NCI-H1092 (cell line): ENCODE data around the gene ARSK.

Experiments
- DNase-seq: peaks from one replicate; lab custom pipeline; 2025; lab: John Stamatoyannopoulos, UW

Gene ARSK, protein sequence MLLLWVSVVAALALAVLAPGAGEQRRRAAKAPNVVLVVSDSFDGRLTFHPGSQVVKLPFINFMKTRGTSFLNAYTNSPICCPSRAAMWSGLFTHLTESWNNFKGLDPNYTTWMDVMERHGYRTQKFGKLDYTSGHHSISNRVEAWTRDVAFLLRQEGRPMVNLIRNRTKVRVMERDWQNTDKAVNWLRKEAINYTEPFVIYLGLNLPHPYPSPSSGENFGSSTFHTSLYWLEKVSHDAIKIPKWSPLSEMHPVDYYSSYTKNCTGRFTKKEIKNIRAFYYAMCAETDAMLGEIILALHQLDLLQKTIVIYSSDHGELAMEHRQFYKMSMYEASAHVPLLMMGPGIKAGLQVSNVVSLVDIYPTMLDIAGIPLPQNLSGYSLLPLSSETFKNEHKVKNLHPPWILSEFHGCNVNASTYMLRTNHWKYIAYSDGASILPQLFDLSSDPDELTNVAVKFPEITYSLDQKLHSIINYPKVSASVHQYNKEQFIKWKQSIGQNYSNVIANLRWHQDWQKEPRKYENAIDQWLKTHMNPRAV

DNA sequence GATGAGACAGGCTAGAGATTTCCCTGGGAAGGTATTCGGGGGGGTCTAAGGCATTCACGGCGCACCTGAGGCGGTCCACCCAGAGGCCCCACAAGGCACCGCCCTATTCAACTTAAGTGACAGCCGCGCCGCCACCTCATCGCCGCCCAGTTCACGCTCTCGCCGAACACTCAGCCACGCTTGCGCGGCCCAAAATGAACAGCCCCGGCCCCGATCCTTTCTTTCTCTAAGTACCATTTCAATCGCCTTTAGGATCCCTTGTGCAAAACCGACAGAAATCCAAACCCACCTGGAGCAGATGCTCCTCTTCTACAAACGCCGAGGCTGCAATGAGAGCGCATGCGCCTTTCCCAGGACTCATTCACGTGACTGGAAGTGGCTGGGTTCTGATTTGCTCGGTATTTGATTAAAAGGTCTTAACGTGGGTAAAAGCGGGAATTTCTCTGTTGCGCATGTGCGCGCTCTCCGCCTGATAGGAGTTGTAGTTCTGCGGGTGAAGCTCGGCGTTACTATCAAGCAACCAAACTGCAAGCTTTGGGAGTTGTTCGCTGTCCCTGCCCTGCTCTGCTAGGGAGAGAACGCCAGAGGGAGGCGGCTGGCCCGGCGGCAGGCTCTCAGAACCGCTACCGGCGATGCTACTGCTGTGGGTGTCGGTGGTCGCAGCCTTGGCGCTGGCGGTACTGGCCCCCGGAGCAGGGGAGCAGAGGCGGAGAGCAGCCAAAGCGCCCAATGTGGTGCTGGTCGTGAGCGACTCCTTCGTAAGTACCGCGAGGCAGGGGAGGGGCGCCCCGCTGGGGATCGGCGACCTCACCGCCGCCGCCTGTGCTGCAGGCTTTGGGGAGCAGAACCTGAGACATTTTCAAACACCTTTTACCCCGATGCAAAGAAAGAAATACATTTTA, at the start of gene ARSK, which contains the start of gene SKIC3:
ARSK (plus strand) TSS at position 455 of the 902 bp plus-strand sequence; CDS start at position 633, 178 bp downstream.
SKIC3 (minus strand) TSS at position 331 of the 902 bp plus-strand sequence. CDS start 7,827 bp downstream, outside the sequence.
- DNase-seq, result peak; percentile 90

DNA sequence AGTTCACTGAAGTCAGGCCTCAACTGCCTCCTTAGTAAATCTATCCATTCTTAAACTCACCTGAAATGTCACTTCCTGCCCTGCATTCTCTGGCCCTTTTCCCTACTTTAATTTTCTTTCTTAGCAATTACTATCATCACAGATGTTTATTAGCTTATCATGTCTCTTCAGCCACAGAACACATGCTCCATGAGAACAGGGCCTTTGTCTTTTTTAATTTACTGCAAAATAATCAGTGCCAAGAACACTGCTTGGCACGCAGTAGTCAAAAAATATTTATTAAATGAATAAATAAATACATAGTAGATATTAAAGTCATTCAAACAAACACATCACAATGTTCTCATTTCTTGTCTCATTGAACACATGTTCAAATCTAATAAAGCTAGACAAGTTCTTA, 46.4 kb upstream of the ARSK start:
- DNase-seq, result no peak

DNA sequence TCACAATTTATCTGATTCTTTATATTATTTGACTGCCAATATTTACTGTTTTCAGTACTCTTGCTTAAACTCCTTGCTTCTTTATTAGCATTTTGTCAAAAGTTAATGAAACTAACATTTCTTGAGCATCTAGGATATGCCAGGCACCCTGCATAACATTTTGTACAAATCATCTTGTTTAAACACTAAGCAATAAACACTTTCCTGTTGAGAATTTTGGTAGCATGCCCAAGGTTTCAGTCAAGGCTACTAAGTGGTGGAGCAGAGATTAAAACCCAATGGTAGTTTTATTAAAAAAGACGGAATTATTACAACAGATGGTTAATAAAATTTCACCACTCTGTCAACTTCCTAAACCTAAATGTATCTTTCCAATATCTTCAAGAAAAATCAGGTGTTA, 43.3 kb upstream of the ARSK start:
- no peak for DNase-seq

DNA sequence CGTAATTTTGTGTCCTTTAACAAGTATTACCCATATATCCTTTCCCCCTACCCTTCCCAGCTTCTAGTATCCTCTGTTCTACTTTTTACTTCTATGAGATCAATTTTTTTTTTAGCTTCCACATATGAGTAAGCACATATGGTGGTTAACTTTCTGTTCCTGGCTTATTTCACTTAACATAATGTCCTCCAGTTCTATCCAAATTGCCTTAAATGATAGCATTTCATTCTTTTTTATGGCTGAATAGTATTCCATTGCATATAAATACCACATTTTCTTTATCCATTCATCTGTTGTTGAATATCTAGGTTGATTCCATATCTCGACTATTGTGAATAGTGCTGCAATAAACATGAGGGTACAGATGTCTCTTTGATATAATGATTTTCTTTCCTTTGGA, 36.5 kb upstream of the ARSK start:
- DNase-seq, result no peak

DNA sequence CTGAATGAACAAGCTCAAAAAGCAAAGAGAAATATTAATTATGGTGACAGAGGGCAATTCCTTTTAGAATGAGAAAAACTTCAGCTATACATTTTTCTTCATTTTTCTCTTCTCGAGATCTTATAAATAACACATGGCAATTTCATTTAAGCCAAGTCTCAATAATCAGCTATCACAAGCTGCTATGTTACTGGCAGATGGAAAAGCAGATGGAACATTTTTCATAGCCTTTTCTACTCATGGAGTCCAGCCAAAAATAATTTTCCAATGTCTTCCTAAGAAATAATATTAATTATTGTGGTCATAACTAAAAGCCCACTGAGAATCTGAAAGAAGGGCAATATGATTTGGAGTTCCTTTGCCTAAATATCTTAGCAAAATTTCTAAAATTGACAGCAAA, 35.8 kb upstream of the ARSK start:
- no peak for DNase-seq

DNA sequence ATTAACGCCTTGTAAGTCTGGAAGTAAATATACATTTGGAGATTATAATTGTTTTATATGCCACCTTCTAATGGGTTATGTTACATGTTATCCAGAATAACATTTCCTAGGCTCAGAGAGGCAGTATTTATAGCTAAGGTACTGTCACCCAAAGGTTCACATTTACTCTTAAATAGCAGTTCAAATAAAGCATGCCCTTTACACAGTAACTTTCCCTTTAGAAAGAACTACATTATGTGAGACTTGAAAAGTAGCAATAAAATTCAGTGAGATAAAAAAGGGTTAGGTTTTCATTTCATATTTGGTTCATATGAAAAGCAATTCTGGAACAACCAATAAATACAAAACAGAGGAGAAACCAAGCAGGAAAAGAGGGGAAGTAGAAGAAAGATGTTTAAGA, 35.2 kb upstream of the ARSK start:
- no peak for DNase-seq

DNA sequence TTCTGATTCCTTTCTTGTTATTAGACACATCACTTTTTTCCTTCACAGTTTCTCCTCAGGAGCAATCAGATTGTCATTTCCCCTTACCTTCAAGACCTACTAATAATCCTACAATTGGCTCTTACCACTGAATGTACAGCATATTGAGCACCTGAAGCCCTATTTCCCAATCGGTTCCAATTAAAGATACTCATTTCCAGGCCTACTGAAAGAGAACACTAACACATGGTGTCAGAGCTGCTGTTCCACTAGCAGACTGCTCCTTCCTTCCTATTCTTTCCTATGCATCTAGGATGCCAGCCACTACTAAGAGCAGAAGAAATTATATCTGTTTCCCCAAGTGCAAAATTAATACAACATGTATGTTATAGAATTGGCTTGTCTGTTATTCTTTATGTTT, 34.7 kb upstream of the ARSK start:
- no peak for DNase-seq

DNA sequence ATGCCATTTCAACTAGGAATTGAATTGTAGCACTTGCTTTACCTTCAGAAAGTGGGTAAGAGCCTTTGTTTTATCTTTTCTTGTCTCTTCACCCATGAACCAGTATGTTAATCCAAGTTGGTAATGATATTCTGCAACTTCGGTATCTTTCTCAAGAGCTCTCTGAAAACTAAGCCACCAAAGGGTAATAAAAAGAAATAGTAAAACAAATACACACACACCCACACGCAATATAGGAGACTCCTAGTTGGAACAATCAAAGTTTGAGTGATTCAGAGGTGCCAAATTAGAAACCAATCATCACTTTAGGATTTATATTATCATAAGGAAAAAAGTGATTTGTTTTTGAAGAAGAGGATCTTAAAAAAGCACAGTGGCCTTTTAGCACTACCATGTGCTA, 30.5 kb upstream of the ARSK start:
- DNase-seq, result no peak

DNA sequence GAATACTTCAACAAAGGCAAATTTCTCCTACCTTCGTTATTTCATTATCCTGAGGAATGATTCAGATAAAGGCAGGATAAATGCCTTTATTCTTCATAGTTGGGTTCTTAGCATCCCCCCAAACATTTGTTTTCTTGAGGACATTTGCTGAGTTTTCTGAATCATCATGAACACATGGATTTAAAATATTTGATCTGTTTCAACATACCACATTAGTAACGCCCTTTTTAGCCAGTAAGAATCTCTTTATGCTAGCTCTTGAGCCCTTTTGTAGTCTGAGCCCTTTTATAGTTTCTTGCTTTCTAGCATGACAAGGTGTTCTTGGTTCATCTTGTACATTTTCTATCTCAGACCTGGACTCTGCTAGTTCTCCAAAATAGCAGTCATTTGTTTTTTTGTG, 28.0 kb upstream of the ARSK start:
- DNase-seq, result no peak

DNA sequence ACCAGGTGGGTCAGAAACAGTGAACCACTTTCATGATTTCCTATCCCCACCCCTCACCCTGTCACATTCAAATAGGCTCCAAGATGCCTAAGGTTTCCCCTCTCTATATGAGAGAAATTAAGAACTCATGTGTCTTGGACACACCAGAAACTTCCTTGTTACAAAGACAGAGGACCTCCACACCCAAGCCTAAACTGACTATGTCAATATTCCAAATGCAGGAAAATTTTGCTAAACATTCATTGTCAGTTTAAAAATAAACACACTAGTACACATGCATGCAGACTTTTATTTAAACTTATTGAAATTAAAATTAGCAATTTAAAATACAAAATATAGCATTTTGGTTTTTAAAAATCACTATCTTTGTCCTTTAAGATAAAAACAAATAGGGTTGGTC, 26.3 kb upstream of the ARSK start:
- DNase-seq, result no peak

DNA sequence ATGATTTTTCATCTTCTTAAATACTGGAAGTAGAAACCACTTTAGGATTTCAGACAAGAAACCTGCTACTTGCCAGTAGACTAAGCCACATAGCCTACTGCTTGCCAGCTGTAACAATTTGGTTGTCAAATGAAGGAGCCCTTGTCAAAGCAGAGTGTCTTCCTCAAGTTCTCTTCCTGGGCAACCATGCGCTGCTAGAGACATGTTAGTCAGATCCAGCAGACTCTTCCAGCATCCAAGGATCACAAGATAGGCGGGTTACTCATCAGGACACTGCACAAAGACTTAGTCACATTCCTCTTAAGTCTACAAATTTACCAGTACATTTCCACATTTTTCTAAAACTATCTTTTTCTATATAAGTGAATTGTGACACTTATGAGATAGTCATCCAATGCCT, 24.5 kb upstream of the ARSK start:
- no peak for DNase-seq

DNA sequence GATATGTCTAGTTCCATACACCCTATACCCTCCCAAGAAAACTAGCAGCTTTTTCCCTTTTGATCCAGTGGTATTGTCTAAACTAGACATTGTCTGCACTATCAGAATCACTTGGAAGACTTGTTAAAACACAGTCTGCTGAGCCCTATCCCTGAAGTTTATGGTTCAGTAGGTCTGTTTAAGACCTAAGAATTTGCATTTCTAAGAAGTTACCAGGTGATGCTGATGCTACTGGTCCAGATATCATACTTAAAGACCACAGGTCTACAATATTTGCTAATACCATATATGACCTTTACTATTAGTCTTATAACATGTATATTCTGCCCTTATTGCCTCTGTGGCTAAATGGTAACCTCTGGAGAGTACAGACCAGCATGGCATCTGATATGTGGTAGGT, 23.4 kb upstream of the ARSK start:
- no peak for DNase-seq

DNA sequence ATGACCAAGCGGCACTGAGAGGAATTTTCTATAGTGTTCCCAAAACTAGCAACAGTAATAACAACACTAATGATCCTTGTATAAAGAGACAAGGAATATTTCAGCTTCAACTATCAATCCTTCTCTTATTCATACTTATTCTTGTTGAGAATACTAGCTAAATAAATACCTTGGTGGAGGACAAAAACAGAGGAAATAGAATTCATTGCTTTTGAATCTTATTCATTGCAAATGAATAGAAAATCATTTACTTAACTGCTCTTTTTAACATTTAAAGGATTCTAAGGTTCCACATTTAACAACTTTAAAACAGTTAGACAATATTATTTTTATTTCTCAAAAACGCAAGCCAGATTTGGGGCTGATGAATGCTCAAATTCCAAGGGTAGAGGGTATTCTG, 22.5 kb upstream of the ARSK start:
- no peak for DNase-seq

DNA sequence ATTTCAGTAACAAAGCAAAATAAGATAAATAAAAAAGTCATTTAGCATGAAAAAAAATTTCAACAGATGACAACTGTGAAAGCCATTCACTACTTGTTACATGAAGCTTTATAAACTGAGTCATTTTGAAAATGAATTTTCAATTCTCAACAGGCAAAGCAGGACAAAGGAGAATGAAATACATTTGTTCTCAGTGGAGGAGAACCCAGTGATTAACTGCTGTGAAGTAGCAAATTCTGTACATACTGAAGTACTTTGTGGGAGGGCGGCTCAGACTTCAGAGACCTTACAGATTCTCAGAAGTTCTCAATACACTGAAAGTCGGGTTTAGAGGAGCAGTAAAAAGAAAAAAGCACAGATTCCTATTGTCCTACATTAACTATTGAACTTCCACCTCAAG, 21.8 kb upstream of the ARSK start:
- DNase-seq, result no peak

DNA sequence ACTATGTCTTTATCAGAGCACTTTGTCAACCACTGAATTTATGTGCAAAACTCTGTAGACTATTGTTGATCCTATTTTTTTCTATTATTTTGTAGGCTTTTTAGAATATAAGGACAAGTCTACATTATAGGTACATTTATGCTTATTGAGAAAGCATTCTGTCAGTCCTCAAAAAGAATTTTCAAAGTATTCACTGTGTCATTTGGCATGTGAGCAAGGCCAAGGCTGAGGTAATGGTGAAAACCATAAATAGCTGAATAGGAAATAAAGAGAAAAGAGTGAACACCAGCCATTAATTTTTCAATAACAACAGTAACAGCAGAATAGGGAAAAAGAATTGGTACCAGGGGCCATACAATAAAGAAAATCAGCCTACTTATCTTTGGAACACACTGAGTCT, 21.1 kb upstream of the ARSK start:
- no peak for DNase-seq

DNA sequence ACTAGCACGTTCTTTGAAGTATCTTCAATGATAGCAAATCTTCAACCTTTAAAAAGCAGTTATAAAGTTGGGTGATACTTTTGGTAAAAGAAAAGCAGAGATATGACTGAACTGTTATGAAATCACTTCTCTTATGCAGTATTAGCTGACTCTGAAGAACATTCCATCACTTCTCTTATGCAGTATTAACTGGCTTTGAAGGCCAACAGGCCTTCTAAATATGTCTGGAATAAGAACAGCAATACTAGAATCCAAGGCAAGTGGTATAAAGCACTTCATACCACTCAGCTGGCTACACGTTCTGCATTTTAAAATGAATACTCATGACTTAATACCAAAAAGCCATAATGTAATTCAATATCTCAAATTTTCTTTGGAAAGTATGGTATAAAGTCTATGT, 17.4 kb upstream of the ARSK start:
- DNase-seq, result no peak

DNA sequence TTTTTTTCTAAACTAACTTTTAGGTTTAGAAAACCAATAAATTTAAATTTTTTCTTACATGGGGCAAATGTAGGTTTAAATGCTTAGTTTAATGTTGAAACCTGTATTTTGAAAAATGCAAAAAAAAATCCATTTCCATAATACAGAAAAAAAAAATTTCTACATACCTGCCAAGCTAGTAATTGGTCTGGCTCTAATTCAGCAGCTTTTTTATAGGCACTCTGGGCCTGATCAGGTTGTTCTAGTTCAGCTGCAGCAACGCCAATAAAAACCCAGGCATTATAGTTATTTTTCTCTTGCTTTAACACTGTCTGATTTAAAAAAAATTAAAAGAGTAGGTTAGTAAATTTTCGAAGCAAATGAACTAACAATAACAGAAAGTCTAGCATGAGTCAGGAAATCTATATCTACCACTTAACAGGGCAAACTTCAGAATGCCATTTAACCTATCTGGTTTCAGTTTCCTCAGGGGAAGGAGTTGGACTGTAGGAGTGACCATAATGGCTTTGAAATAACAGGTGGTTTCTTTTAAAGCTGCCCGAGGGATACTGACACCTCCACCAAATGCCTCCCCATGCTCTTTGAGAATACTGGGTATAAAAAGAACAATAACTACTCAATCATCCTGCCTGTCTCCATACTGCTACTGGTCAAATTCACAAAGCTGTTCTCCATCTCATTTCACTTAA, 11.7 kb upstream of the ARSK start:
- DNase-seq, result peak; percentile 0

DNA sequence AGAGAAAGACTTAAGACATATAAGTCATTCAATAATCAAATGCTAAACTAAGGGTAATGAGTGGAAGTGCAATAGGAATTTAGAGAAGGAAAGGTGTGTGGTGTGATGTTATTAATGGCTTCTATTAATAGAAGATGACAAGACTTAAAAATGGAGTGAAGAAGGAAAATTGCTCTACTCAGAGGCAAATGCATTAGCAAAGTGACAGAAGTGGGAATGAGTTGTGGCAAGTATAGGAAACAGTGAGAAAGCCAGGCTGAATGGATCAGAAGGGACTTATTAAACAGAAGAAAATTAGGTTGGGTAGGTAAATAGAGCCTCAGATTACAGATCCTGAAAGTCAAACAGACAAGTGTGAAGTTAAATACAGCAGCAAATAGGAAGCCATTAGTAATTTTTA, 5.9 kb upstream of the ARSK start:
- no peak for DNase-seq

DNA sequence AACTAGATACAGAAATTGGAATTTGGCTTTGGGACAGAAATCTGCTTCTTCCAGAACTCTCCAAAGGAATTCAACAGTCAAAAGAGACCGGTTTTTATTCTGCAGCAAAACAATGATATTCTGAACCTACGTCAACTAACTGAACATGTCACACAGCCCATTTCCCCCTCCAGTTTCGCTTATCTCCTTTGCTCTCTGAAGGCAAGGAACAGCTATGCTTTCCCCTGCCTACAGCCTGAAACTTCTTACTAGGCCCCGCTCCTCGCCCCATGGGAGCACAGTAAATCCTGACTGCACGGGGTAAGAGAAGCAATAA, 612 bp upstream of the ARSK start:
- DNase-seq, result no peak

DNA sequence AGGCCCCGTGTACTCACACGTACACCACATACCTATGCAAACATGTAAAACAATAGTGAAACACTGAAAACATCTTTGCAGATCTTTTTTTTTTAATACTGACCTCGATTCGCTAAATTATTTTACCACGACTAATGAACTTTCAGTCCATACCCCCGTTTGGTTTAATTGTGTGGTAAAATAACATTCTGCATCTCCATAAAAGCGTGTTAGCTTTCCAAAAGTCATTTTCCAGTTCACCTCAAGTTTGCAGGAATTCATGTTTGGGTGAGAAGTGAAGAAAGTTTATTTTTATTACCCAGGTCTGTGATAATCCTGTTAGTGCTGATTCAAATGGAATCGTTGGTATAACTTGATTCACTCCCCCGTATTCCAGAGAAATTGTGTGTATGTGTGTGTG, 652 bp downstream of the ARSK start:
- DNase-seq, result no peak

DNA sequence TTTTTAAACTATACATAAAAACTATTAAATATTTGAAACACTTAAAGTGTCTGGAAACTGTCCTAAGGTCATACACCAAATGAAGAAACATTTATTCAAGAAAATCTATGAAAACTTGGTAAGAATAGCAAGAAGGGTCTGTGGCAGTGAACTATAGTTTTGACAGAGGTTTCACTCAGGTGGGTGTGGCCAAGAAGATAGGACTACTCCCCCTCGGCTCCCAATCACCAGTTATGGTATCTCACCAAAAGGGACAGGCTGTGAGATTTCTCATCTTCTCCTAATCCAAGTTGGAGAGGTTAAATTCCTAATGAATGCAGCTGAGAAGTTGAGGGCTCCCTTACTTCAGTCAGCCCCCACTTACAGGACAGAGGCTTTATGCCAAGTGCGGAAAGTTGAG, 2.9 kb downstream of the ARSK start:
- DNase-seq, result no peak

DNA sequence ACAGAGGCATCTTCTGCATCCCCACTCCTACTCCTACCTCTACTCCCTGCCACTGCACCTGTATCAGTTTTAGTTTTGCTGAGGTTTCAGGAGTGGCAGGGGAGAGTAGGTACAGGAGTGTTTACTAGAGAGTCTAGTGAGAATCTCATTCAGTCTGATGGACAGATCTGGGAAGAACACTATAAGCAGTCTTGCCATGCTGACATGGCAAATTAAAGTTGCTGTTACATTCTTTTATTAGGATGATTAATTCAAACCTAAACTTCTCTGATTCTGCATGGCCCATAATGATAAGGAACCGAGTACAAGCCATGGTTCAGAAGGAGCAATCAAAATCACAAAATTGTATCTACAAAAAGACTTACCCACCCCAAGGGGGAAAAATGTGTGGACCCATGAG, 7.4 kb downstream of the ARSK start:
- DNase-seq, result no peak

DNA sequence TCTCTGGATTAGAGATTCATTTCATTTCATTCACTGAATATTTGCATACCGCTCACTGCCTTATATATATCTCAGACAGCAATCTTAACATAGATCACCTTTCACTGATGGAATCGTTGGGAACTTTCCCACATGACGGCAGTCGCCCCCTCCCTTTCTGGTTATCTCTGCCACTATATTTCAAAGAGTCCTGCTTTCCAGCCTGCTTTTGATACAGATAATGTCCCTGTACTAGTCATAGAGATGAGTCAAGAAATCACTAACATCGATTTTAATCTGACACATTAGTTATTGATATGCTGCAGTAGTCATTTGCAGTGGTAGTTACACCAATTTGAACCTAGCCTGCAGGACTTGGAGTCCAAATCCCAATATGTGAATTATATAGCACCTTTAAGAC, 8.5 kb downstream of the ARSK start:
- no peak for DNase-seq
